SU-DHL-6 (cell line): ENCODE results near the gene RASL11A.
A peak's percentile ranks its signal among the peaks of the same experiment; 100 is the strongest.

Experiments
- H2AFZ ChIP-seq: fragments of 200-600 bp; sonication (generic); 2 replicates; pipeline ENCODE4 v1.6.1; 2014; ENCODE audit warnings: low read depth, mild to moderate bottlenecking, moderate library complexity, mixed read lengths, antibody characterized with exemption, low read length; ENCODE audit not compliant: severe bottlenecking
- H3F3A ChIP-seq: fragments of 200-600 bp; shearing (Covaris generic); 2 replicates; pipeline ENCODE4 v1.6.0; 2016; ENCODE audit warnings: antibody characterized with exemption, mild to moderate bottlenecking; ENCODE audit not compliant: insufficient read depth
- H3K27ac ChIP-seq: fragments of 200-600 bp; sonication (generic); 2 replicates; pipeline ENCODE4 v1.5.1; 2016; ENCODE audit warnings: low read depth, mild to moderate bottlenecking, low read length, moderate library complexity, mixed read lengths
- H3K27me3 ChIP-seq: fragments of 200-600 bp; sonication (generic), shearing (Covaris generic); 2 replicates; pipeline ENCODE4 v1.6.0; 2014; ENCODE audit warnings: mild to moderate bottlenecking, low read length
- H3K36me3 ChIP-seq: fragments of 200-600 bp; sonication (generic); 2 replicates; pipeline ENCODE4 v1.6.1; 2014; ENCODE audit warnings: mild to moderate bottlenecking, low read length, mixed read lengths
- H3K4me2 ChIP-seq: fragments of 300-600, 200-600 bp; shearing (Covaris generic), sonication (generic); 2 replicates; pipeline ENCODE4 v1.6.0; 2014; ENCODE audit warnings: low read length, low read depth, mild to moderate bottlenecking; ENCODE audit not compliant: poor library complexity, severe bottlenecking
- H3K4me3 ChIP-seq: fragments of 200-600 bp; sonication (generic); 2 replicates; pipeline ENCODE4 v1.5.1; 2014; ENCODE audit warnings: antibody characterized with exemption, low read length, mild to moderate bottlenecking, mixed read lengths; ENCODE audit not compliant: insufficient read depth, poor library complexity, severe bottlenecking
- H3K79me2 ChIP-seq: fragments of 200-600 bp; sonication (generic); 2 replicates; pipeline ENCODE4 v1.6.1; 2014; ENCODE audit warnings: mild to moderate bottlenecking, low read length, moderate library complexity; ENCODE audit not compliant: insufficient read depth
- H3K9ac ChIP-seq: fragments of 200-600 bp; sonication (generic); 2 replicates; pipeline ENCODE4 v1.7.0; 2014; ENCODE audit warnings: mild to moderate bottlenecking, low read length
- H3K9me2 ChIP-seq: fragments of 200-600 bp; sonication (generic); replicated peaks from 2 replicates; pipeline ENCODE4 v1.6.1; 2014; ENCODE audit warnings: low read length; ENCODE audit not compliant: insufficient read depth
- H3K9me3 ChIP-seq: fragments of 200-600 bp; sonication (generic); 2 replicates; pipeline ENCODE4 v1.6.1; 2014; ENCODE audit warnings: low read length, mixed read lengths; ENCODE audit not compliant: insufficient read depth
- H4K20me1 ChIP-seq: fragments of 200-600 bp; sonication (generic); 2 replicates; pipeline ENCODE4 v1.6.1; 2014; ENCODE audit warnings: low read depth, mild to moderate bottlenecking, antibody characterized with exemption, low read length, moderate library complexity, mixed read lengths
- EZH2phosphoT487 ChIP-seq: fragments of 200-600 bp; sonication (generic), shearing (Covaris generic); conservative IDR thresholded peaks from 2 replicates; pipeline ENCODE4 v1.6.1; 2018; ENCODE audit warnings: mild to moderate bottlenecking, antibody characterized with exemption, low read length, moderate library complexity, mixed read lengths
- TF ChIP-seq, protein P1 (sequence below): fragments of 200-600 bp; sonication (generic); IDR thresholded peaks from one replicate; pipeline ENCODE4 v1.5.1; 2017; ENCODE audit warnings: antibody characterized with exemption, mild to moderate bottlenecking, low read length, moderate library complexity; ENCODE audit not compliant: insufficient read depth, poor library complexity, severe bottlenecking

Gene RASL11A

GRCh38 chr13:27229642-27230041 lies 41.0 kb upstream of the RASL11A start:
- no peaks in the 10 kb centered on the region for H3K27me3 ChIP-seq
- no peak overlapping the region for H2AFZ ChIP-seq
- no peaks in the 10 kb centered on the region for H3K36me3 ChIP-seq
- H3K4me2 ChIP-seq = peak overlapping the region; percentile 66
- no peaks in the 10 kb centered on the region for H3K9me2 ChIP-seq
- H3F3A ChIP-seq = peaks cover 61% of the 10 kb centered on the region
- H3K9me3 ChIP-seq = peaks cover 12% of the 10 kb centered on the region; the same call in 1 of the 2 replicates
- H4K20me1 ChIP-seq = no peaks in the 10 kb centered on the region
- peak overlapping the region; percentile 49 for H3K9ac ChIP-seq
- TF ChIP-seq, protein P1, sequence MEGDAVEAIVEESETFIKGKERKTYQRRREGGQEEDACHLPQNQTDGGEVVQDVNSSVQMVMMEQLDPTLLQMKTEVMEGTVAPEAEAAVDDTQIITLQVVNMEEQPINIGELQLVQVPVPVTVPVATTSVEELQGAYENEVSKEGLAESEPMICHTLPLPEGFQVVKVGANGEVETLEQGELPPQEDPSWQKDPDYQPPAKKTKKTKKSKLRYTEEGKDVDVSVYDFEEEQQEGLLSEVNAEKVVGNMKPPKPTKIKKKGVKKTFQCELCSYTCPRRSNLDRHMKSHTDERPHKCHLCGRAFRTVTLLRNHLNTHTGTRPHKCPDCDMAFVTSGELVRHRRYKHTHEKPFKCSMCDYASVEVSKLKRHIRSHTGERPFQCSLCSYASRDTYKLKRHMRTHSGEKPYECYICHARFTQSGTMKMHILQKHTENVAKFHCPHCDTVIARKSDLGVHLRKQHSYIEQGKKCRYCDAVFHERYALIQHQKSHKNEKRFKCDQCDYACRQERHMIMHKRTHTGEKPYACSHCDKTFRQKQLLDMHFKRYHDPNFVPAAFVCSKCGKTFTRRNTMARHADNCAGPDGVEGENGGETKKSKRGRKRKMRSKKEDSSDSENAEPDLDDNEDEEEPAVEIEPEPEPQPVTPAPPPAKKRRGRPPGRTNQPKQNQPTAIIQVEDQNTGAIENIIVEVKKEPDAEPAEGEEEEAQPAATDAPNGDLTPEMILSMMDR = no peak
- H3K79me2 ChIP-seq = no peaks in the 10 kb centered on the region
- peak overlapping the region; percentile 24 for H3K4me3 ChIP-seq
- H3K27ac ChIP-seq = peak overlapping the region; percentile 97

- Histone ChIP-seq H3K9ac (no peak overlapping the region), H3K4me2 (no peak overlapping the region), H3K27me3 (no peaks in the 10 kb centered on the region), H4K20me1 (no peaks in the 10 kb centered on the region), H3K79me2 (no peaks in the 10 kb centered on the region), H3K9me3 (peaks cover 3% of the 10 kb centered on the region; the same call in 1 of the 2 replicates), H2AFZ (no peak overlapping the region), H3F3A (peaks cover 23% of the 10 kb centered on the region), H3K27ac (no peak overlapping the region), H3K4me3 (no peak overlapping the region), H3K9me2 (no peaks in the 10 kb centered on the region), H3K36me3 (no peaks in the 10 kb centered on the region)
- TF ChIP-seq EZH2phosphoT487 = no peak
- TF ChIP-seq, protein P1 = no peak
Measured at GRCh38 chr13:27233964-27234363, 36.7 kb upstream of the RASL11A start.

- Histone ChIP-seq H3K27me3 (no peaks in the 10 kb centered on the region), H3K4me3 (no peak overlapping the region), H3K36me3 (no peaks in the 10 kb centered on the region), H2AFZ (no peak overlapping the region), H3K9me2 (no peaks in the 10 kb centered on the region), H3K9me3 (no peaks in the 10 kb centered on the region; the same call in 1 of the 2 replicates), H3K9ac (no peak overlapping the region), H3K27ac (no peak overlapping the region), H3F3A (peaks cover 5% of the 10 kb centered on the region; the same call in 1 of the 2 replicates), H3K79me2 (no peaks in the 10 kb centered on the region), H4K20me1 (no peaks in the 10 kb centered on the region), H3K4me2 (no peak overlapping the region)
- TF ChIP-seq, protein P1 = no peak
- no peak for TF ChIP-seq EZH2phosphoT487
Measured at GRCh38 chr13:27236478-27236877, 34.2 kb upstream of the RASL11A start.
